H1 (cell line): ENCODE data around the gene LRP3. TPM values are rescaled to one million over a fixed set of nuclear protein-coding genes. Genes with fewer than 3 reads are reported as not detected.

ENCODE experiments used
- CTCF ChIA-PET: fragments of 300-600 bp; sonication (Branson Sonifier 250); formaldehyde crosslinking; loops from one replicate; lab custom pipeline; 2021; ENCODE audit not compliant: partially characterized antibody; lab: Charles Lee
- POLR2A ChIA-PET: fragments of 300-600 bp; sonication (Branson Sonifier 250); formaldehyde crosslinking; loops from one replicate; lab custom pipeline; 2021; ENCODE audit warnings: inconsistent platforms; ENCODE audit not compliant: partially characterized antibody; lab: Charles Lee
- DNase-seq, 2 experiments: peaks; one replicate each; pipeline versions ENCODE4 v3.0.0 to v3.0.0-alpha.2; 2010 to 2022; ENCODE audit warnings: low spot score in 2 of 2, low read depth in 1 of 2, mixed read lengths in 1 of 2
- FAIRE-seq: peaks from 2 replicates; lab custom pipeline; 2011; peaks lifted over from hg19 to GRCh38; lab: Jason Lieb, UNC
- H2AFZ ChIP-seq: 2 replicates; pipeline ENCODE4 v1.8.1; 2012; ENCODE audit warnings: low read length, inconsistent platforms
- H2AK5ac ChIP-seq: 2 replicates; pipeline ENCODE4 v1.6.1; 2013; ENCODE audit warnings: low read depth, low read length
- H2BK120ac ChIP-seq: replicated peaks from 2 replicates; pipeline ENCODE3; 2013; ENCODE audit warnings: low read depth, low read length, inconsistent platforms
- H2BK12ac ChIP-seq: 2 replicates; pipeline ENCODE4 v1.6.1; 2013; ENCODE audit warnings: low read depth, low read length
- H2BK15ac ChIP-seq: 2 replicates; pipeline ENCODE4 v1.6.1; 2013; ENCODE audit warnings: low read length
- H2BK20ac ChIP-seq: 2 replicates; pipeline ENCODE4 v1.6.1; 2013; ENCODE audit warnings: low read length
- H2BK5ac ChIP-seq: 2 replicates; pipeline ENCODE4 v1.6.1; 2013; ENCODE audit warnings: low read depth, low read length
- H3K14ac ChIP-seq: 2 replicates; pipeline ENCODE4 v1.6.1; 2013; ENCODE audit warnings: inconsistent platforms; ENCODE audit not compliant: insufficient read length
- H3K18ac ChIP-seq: 2 replicates; pipeline ENCODE4 v1.6.1; 2013; ENCODE audit warnings: low read length; ENCODE audit errors: extremely low read depth
- H3K23ac ChIP-seq: 2 replicates; pipeline ENCODE4 v1.6.1; 2013; ENCODE audit warnings: inconsistent platforms; ENCODE audit not compliant: insufficient read length
- H3K23me2 ChIP-seq: 2 replicates; pipeline ENCODE4 v1.6.1; 2013; ENCODE audit warnings: low read depth, low read length
- H3K27ac ChIP-seq: 2 replicates; pipeline ENCODE4 v1.6.1; 2011; ENCODE audit warnings: low read depth, low read length, inconsistent platforms
- H3K27me3 ChIP-seq, 4 experiments: replicated peaks in 1 of 4; 1 replicate in 1 of 4; 2 replicates in 3 of 4; pipeline versions ENCODE4 v1.6.1 to v1.8.1; 2011 to 2013; ENCODE audit warnings: low read length in 3 of 4, mild to moderate bottlenecking in 3 of 4, inconsistent platforms in 2 of 4, mixed read lengths in 2 of 4, moderate library complexity in 1 of 4; ENCODE audit not compliant: control insufficient read depth in 3 of 4, insufficient read depth in 3 of 4; ENCODE audit errors: extremely low read depth in 1 of 4
- H3K36me3 ChIP-seq, 4 experiments: 2 replicates each; pipeline versions ENCODE4 v1.6.1 to v1.8.1; 2011 to 2013; ENCODE audit warnings: mild to moderate bottlenecking in 4 of 4, low read length in 3 of 4, moderate library complexity in 2 of 4, control low read depth in 1 of 4, inconsistent platforms in 1 of 4; ENCODE audit not compliant: insufficient read depth in 4 of 4, control insufficient read depth in 2 of 4
- H3K4ac ChIP-seq: replicated peaks from 2 replicates; pipeline ENCODE3; 2013; ENCODE audit warnings: low read length, low read depth, mixed read lengths, inconsistent platforms; ENCODE audit not compliant: insufficient read length
- H3K4me1 ChIP-seq, 4 experiments: replicated peaks in 1 of 4; 1 replicate in 1 of 4; 2 replicates in 3 of 4; pipeline versions ENCODE4 v1.6.1 to v1.8.1; 2011 to 2013; ENCODE audit warnings: low read length in 3 of 4, inconsistent platforms in 2 of 4, mixed read lengths in 1 of 4; ENCODE audit not compliant: insufficient read depth in 4 of 4, control insufficient read depth in 3 of 4
- H3K4me2 ChIP-seq, 2 experiments: 2 replicates each; pipeline versions ENCODE4 v1.6.1 to v1.8.1; 2011 to 2013; ENCODE audit warnings: low read depth in 2 of 2, low read length in 2 of 2, control low read depth in 1 of 2, inconsistent platforms in 1 of 2, mild to moderate bottlenecking in 1 of 2; ENCODE audit not compliant: insufficient read depth in 1 of 2
- H3K4me3 ChIP-seq, 4 experiments: fragments of 200-600, 300-600 bp in 1 of 4; sonication (generic), shearing (Covaris generic), sonication (Bioruptor Twin) in 1 of 4; 2 replicates each; pipeline versions ENCODE4 v1.5.1 to v1.8.1; 2011 to 2016; ENCODE audit warnings: low read length in 4 of 4, low read depth in 3 of 4, control low read depth in 2 of 4, inconsistent platforms in 2 of 4, mild to moderate bottlenecking in 2 of 4, mixed read lengths in 1 of 4, moderate library complexity in 1 of 4; ENCODE audit not compliant: insufficient read depth in 2 of 4; ENCODE audit errors: extremely low read depth in 1 of 4
- H3K56ac ChIP-seq: replicated peaks from 2 replicates; pipeline ENCODE3; 2013; ENCODE audit warnings: low read depth, mild to moderate bottlenecking, mixed read lengths, low read length, inconsistent platforms; ENCODE audit not compliant: insufficient read length
- H3K79me1 ChIP-seq: 2 replicates; pipeline ENCODE4 v1.6.1; 2013; ENCODE audit warnings: low read depth, low read length, control low read depth
- H3K79me2 ChIP-seq, 2 experiments: 2 replicates each; pipeline versions ENCODE4 v1.6.1 to v1.8.1; 2012 to 2013; ENCODE audit warnings: low read length in 2 of 2, mild to moderate bottlenecking in 2 of 2, inconsistent platforms in 1 of 2; ENCODE audit not compliant: insufficient read depth in 2 of 2, control insufficient read depth in 1 of 2
- H3K9ac ChIP-seq, 4 experiments: replicated peaks in 1 of 4; 1 replicate in 1 of 4; 2 replicates in 3 of 4; pipeline versions ENCODE4 v1.6.1 to v1.8.1; 2011 to 2013; ENCODE audit warnings: low read depth in 3 of 4, low read length in 3 of 4, control low read depth in 2 of 4, mild to moderate bottlenecking in 2 of 4, moderate library complexity in 2 of 4, inconsistent platforms in 1 of 4; ENCODE audit errors: extremely low read depth in 1 of 4
- H3K9me3 ChIP-seq, 2 experiments: 2 replicates each; pipeline versions ENCODE4 v1.6.1 to v1.8.1; 2012 to 2013; ENCODE audit warnings: mild to moderate bottlenecking in 2 of 2, moderate library complexity in 2 of 2, control low read depth in 1 of 2, inconsistent platforms in 1 of 2, low read depth in 1 of 2, low read length in 1 of 2, mixed read lengths in 1 of 2; ENCODE audit not compliant: insufficient read depth in 2 of 2
- H4K20me1 ChIP-seq, 2 experiments: replicated peaks in 1 of 2; 2 replicates each; pipeline versions ENCODE3 to v1.8.1; 2011 to 2013; ENCODE audit warnings: inconsistent platforms in 2 of 2, low read length in 2 of 2, mild to moderate bottlenecking in 1 of 2; ENCODE audit not compliant: insufficient read depth in 2 of 2, control insufficient read depth in 1 of 2
- H4K5ac ChIP-seq: 2 replicates; pipeline ENCODE4 v1.6.1; 2013; ENCODE audit warnings: low read length, low read depth, mixed read lengths, inconsistent platforms; ENCODE audit not compliant: insufficient read length
- H4K8ac ChIP-seq: 2 replicates; pipeline ENCODE4 v1.8.0; 2013; ENCODE audit warnings: mild to moderate bottlenecking, moderate library complexity, low read length, inconsistent platforms; ENCODE audit not compliant: insufficient read depth; ENCODE audit errors: extremely low read depth
- H4K91ac ChIP-seq: replicated peaks from 2 replicates; pipeline ENCODE3; 2013; ENCODE audit warnings: low read length, mixed read lengths, inconsistent platforms; ENCODE audit not compliant: insufficient read length
- BACH1 ChIP-seq: IDR thresholded peaks from 2 replicates; pipeline ENCODE4 v1.6.1; 2012; ENCODE audit warnings: low read length, improper control_type of control experiment
- CBX8 ChIP-seq: fragments of 300-800, 300-1000 bp; sonication (generic); IDR thresholded peaks from 2 replicates; pipeline ENCODE4 v1.7.1; 2016; ENCODE audit warnings: low read depth, low read length, borderline replicate concordance
- EP300 ChIP-seq, 2 experiments: IDR thresholded peaks; 1 replicate in 1 of 2; 2 replicates in 1 of 2; pipeline ENCODE4 v1.6.1; 2011 to 2012; ENCODE audit warnings: low read depth in 2 of 2, low read length in 2 of 2, mild to moderate bottlenecking in 2 of 2, borderline replicate concordance in 1 of 2, inconsistent platforms in 1 of 2, moderate library complexity in 1 of 2
- EZH2 ChIP-seq: fragments of 200-600 bp; sonication (generic); IDR thresholded peaks from 2 replicates; pipeline ENCODE4 v1.7.1; 2012; ENCODE audit warnings: low read depth, mild to moderate bottlenecking, moderate library complexity, low read length, inconsistent platforms; ENCODE audit not compliant: severe bottlenecking
- RFX5 ChIP-seq: IDR thresholded peaks from 2 replicates; pipeline ENCODE4 v1.6.1; 2011; ENCODE audit warnings: low read depth, low read length, improper control_type of control experiment, borderline replicate concordance
- SP4 ChIP-seq: IDR thresholded peaks from 2 replicates; pipeline ENCODE4 v1.6.1; 2012; ENCODE audit warnings: low read length, inconsistent platforms
- TAF1 ChIP-seq: IDR thresholded peaks from 2 replicates; pipeline ENCODE4 v1.6.1; 2011; ENCODE audit warnings: mild to moderate bottlenecking, low read depth, low read length
- TCF12 ChIP-seq: IDR thresholded peaks from 2 replicates; pipeline ENCODE4 v1.6.1; 2011; ENCODE audit warnings: low read depth, mild to moderate bottlenecking, low read length
- TEAD4 ChIP-seq: IDR thresholded peaks from 2 replicates; pipeline ENCODE4 v1.6.1; 2012; ENCODE audit warnings: low read depth, low read length, inconsistent platforms, mixed read lengths
- WGBS, 2 experiments: shearing (Covaris generic) in 1 of 2; methylation state at CpG; one replicate each; pipeline versions ENCODE4 v1.1.6 to v1.1.7; 2013 to 2015; ENCODE audit warnings: low lambda C conversion rate in 2 of 2, mixed read lengths in 2 of 2, inconsistent platforms in 1 of 2, low coverage in 1 of 2, missing lambda C conversion rate in 1 of 2; ENCODE audit not compliant: insufficient replicate concordance in 2 of 2, insufficient coverage in 1 of 2, insufficient read length in 1 of 2; ENCODE audit errors: extremely low coverage in 1 of 2, missing lambda C conversion rate in 1 of 2; 5-methylcytosine and 5-hydroxymethylcytosine counted together
- polyA plus RNA-seq, 7 experiments: library from polyadenylated mRNA; depleted of rRNA in 3 of 7; stranded (reverse) in 5 of 7; unstranded in 2 of 7; fragments of >200 nt in 5 of 7; fragments of 200-250 nt in 2 of 7; gene quantifications; 1 replicate in 5 of 7; 2 replicates in 1 of 7; 4 replicates in 1 of 7; pipeline versions ENCODE4 v1.2.1 to v1.2.3, GENCODE V29; 2011 to 2013; ENCODE audit warnings: missing spikeins in 2 of 7, mixed read lengths in 2 of 7
- total RNA-seq: library from RNA; stranded (reverse); fragmentation: NEBNext Ultra II Directional; extraction: Animal tissue kit (Norgen Biotek cat#: 25700); gene quantifications from 2 replicates; pipeline ENCODE4 v1.2.1, GENCODE V29; 2021
- TF ChIP-seq, protein P1 (sequence below): IDR thresholded peaks from 2 replicates; pipeline ENCODE4 v1.6.1; 2011; ENCODE audit warnings: low read length, improper control_type of control experiment
- TF ChIP-seq, protein P2 (sequence below): IDR thresholded peaks from 2 replicates; pipeline ENCODE4 v1.6.1; 2012; ENCODE audit warnings: low read length, inconsistent platforms

LRP3 gene
- total and polyA plus RNA-seq, 2 of the 8 experiments (the other 6 are each of a cell fraction or from before 2014, with no cell fraction given), result 30.3 to 33.7 TPM

DNA sequence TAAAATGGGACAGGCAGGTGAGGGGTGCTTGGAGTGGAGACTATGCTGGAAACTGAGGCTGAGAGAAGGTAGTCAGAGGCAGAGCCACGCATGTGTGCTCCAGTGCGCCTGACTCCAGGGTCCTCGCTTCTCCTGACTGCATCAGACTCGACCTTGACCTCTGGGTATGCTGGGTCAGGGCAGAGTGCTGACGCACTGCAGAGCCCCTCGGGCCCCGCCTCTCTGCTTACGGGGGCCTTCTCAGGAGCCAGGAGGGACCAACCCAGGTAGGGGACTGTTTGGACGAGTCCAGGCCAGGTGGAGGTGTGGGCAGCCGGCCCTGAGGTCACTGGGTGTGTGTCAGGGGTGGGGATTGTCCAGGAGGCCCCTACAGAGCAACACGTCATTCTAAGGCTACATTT, 54.4 kb downstream of the LRP3 start:
- H3K9me3 ChIP-seq, result peaks cover 10% of the 10 kb centered on the region in 2 experiments; a peak in 3 of 4 replicates
- no peaks in the 10 kb centered on the region for H3K36me3 ChIP-seq
- no peak overlapping the region for H2BK15ac ChIP-seq
- peak overlapping the region; percentile 63; the same call in 1 of the 2 replicates for H2BK12ac ChIP-seq
- H3K27ac ChIP-seq, result no peak overlapping the region
- no peak overlapping the region for H2BK20ac ChIP-seq
- no peak overlapping the region for H2BK5ac ChIP-seq
- no peak overlapping the region for H2BK120ac ChIP-seq
- peaks cover 0 to 4% (median under 1%) of the 10 kb centered on the region in 4 experiments; a peak in 5 of 7 replicates for H3K4me1 ChIP-seq
- no peak overlapping the region for H3K4me3 ChIP-seq
- no peak overlapping the region for H2AFZ ChIP-seq
- no peak overlapping the region for H3K4ac ChIP-seq
- POLR2A ChIA-PET, result no interaction called here
- no peaks in the 10 kb centered on the region for H3K79me2 ChIP-seq
- no peak for FAIRE-seq
- no peak for DNase-seq
- H3K56ac ChIP-seq, result no peak overlapping the region
- H3K18ac ChIP-seq, result no peak overlapping the region
- H3K9ac ChIP-seq, result no peak overlapping the region
- peak overlapping the region; percentile 57; the same call in 1 of the 2 replicates for H4K8ac ChIP-seq
- 71% methylated on average over 11 of the region's 11 CpGs; no CpG with 5 or more reads in 1 of the 2 experiments for WGBS, 2 experiments
- H3K23ac ChIP-seq, result no peak overlapping the region
- H3K23me2 ChIP-seq, result peaks cover 13% of the 10 kb centered on the region; the same call in 1 of the 2 replicates
- no peak overlapping the region for H4K91ac ChIP-seq
- H4K20me1 ChIP-seq, result peaks cover 0 to 12% of the 10 kb centered on the region in 2 experiments
- no peak overlapping the region for H3K14ac ChIP-seq
- peaks cover 8% of the 10 kb centered on the region; the same call in 1 of the 2 replicates for H3K79me1 ChIP-seq
- no peak overlapping the region for H3K4me2 ChIP-seq
- no peak overlapping the region for H4K5ac ChIP-seq
- CTCF ChIA-PET, result interaction anchor here (4.6 to 15.1 kb wide), 2 partner anchors 12 to 154 kb away, joined by 23 to 426 read pairs; no protein-coding TSS in a partner anchor
- no peak overlapping the region for H2AK5ac ChIP-seq
- no peaks in the 10 kb centered on the region; a peak in 1 of 7 replicates for H3K27me3 ChIP-seq
- TF ChIP-seq, protein P1, sequence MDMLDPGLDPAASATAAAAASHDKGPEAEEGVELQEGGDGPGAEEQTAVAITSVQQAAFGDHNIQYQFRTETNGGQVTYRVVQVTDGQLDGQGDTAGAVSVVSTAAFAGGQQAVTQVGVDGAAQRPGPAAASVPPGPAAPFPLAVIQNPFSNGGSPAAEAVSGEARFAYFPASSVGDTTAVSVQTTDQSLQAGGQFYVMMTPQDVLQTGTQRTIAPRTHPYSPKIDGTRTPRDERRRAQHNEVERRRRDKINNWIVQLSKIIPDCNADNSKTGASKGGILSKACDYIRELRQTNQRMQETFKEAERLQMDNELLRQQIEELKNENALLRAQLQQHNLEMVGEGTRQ, result no peak
- TF ChIP-seq EP300 (IDR thresholded peaks at IDR 0.05; ENCODE audit: borderline replicate concordance in 1 of 2, low read depth in 2 of 2, low read length in 2 of 2) (no peak), RFX5 (no peak), TEAD4 (no peak), TCF12 (no peak), EZH2 (no peak), SP4 (no peak), BACH1 (no peak), TAF1 (no peak), CBX8 (no peak)
- TF ChIP-seq, protein P2, sequence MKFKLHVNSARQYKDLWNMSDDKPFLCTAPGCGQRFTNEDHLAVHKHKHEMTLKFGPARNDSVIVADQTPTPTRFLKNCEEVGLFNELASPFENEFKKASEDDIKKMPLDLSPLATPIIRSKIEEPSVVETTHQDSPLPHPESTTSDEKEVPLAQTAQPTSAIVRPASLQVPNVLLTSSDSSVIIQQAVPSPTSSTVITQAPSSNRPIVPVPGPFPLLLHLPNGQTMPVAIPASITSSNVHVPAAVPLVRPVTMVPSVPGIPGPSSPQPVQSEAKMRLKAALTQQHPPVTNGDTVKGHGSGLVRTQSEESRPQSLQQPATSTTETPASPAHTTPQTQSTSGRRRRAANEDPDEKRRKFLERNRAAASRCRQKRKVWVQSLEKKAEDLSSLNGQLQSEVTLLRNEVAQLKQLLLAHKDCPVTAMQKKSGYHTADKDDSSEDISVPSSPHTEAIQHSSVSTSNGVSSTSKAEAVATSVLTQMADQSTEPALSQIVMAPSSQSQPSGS, result no peak
